ENCODE results near the gene CPLX4.

GRCh38 chr18:59300676-59301285 lies 17.7 kb downstream of the CPLX4 start:
- TF ChIP-seq, protein P1, sequence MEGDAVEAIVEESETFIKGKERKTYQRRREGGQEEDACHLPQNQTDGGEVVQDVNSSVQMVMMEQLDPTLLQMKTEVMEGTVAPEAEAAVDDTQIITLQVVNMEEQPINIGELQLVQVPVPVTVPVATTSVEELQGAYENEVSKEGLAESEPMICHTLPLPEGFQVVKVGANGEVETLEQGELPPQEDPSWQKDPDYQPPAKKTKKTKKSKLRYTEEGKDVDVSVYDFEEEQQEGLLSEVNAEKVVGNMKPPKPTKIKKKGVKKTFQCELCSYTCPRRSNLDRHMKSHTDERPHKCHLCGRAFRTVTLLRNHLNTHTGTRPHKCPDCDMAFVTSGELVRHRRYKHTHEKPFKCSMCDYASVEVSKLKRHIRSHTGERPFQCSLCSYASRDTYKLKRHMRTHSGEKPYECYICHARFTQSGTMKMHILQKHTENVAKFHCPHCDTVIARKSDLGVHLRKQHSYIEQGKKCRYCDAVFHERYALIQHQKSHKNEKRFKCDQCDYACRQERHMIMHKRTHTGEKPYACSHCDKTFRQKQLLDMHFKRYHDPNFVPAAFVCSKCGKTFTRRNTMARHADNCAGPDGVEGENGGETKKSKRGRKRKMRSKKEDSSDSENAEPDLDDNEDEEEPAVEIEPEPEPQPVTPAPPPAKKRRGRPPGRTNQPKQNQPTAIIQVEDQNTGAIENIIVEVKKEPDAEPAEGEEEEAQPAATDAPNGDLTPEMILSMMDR (IDR thresholded peaks at IDR 0.05; ENCODE audit: low read depth, low read length, poor library complexity, severe bottlenecking) = no peak
- TF ChIP-seq EZH2phosphoT487 (IDR thresholded peaks at IDR 0.05; ENCODE audit: borderline replicate concordance, low read length) = no peak
